NOMO-1 (cell line): ENCODE results near the gene NUDT15.
"Not testable (repeated sequence)": the region's sequence is repeated elsewhere in the genome, so short reads cannot be mapped to it uniquely, and the experiment has no call there.

Experiments
- DNase-seq, 2 experiments: peaks; one replicate each; lab custom pipeline; 2025; ENCODE audit not compliant: unreplicated experiment in 2 of 2; lab: John Stamatoyannopoulos, UW

NUDT15 gene

GRCh38 chr13:48040896-48041295, 3.4 kb downstream of the NUDT15 start:
- no peak for DNase-seq

GRCh38 chr13:48042894-48043293, 5.4 kb downstream of the NUDT15 start:
- DNase-seq = no peak

DNA sequence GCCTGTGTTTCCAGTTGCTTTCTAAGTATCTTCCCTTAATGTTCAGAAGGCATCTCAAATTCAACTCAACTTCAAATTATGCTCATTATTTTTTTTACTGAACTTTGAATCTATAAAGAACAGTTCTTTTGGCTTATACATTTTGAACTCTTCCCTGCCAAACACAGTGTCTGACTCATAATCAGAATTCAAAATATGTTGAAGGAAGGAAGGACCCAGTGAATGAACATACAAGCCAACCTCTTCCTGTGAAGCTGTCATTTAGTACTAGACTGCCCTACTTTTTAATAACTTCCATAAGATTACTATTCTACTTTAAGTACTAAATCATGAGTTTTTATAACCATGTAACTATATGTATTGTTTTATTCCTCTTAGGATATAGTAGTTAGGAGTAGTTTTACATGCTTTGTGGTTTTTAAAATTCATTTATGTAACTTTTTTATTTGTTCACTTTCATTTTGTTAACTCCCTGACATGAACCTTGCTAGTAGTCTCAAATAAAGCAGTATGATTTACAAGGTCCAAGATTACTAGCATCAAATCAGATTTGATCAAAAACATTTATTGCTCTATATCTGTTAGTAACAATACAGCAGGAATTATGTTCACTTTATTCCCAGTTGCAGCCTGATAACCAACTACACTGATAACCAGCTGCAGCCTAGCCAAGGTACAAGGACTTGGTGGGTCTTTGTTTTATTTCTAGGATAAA, 6.4 kb downstream of the NUDT15 start:
- DNase-seq = no peak

DNA sequence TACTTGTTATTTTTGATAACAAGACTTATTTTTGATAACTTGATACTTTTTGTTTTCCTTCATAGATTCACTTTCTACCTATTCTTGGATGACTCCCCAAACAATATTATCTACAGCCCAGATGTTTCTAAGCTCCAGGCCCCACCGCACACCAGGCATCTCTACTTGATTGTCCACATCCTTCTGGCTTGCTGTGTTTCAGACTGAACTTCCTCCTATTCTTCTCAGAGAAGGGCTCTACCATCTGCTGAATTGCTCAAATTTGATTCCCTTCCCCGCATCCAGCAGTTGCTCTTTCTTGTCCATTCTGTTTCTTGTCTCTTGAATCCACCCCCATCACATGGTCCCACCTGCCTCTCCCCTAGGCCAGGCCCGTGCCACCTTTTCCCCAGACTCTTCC, 13.0 kb downstream of the NUDT15 start:
- no peak for DNase-seq

DNA sequence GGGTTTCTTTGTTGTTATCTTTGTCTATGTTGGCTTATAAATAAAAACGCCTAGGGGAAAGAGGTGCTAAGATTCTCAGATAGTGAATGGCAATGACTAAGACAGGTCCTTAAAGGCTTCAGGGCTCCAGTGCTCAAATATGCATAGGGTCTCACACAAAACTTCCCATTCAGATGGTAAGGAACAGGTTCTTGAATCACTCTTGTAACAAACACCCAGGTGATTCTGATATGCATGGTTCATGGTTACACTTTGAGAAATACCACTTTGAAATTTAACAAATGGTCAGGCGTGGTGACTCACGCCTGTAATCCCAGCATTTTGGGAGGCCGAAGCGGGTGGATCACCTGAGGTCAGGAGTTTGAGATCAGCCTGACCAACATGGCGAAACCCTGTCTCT, 17.1 kb downstream of the NUDT15 start:
- no peak for DNase-seq

- no peak for DNase-seq
Measured at GRCh38 chr13:48055712-48056111, 18.2 kb downstream of the NUDT15 start.

- not testable (repeated sequence) for DNase-seq
Measured at GRCh38 chr13:48058536-48058935, 21.0 kb downstream of the NUDT15 start.

- DNase-seq = not testable (repeated sequence)
Measured at GRCh38 chr13:48059951-48060350, 22.4 kb downstream of the NUDT15 start.

DNA sequence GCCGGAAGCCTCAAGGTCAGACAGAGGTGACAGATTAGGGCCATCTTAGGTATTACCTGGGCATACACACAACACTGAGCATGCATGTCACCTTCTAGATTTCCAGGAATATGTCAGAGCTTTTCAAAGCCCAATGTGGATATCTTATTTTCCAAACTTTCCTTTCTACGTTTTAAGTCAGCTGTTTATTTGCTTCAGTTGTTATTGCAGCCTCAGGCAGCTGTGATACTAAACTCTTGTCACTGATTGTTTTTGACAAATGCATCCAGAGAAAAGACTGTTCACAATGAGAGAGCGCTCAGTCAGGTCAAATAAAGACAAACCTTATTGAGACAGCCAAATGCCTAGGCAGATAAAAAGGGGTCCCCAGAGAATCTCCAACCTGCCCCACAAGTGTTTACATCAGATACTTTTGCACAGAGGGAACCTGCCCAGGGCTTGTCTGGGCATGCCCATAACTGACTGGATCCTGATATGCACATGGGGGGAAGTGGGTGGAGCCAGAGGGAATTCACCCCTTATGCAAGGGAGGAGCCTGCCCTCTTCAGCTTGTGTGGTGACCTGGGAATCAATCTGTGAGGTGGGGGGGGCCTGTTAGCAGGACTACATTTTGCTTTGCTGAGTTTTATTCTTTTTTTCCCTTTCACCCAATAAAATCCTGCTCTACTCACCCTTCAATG, 28.9 kb downstream of the NUDT15 start:
- DNase-seq = peak; percentile 51 to 54

GRCh38 chr13:48068036-48068435, 30.5 kb downstream of the NUDT15 start:
- no peak for DNase-seq

DNA sequence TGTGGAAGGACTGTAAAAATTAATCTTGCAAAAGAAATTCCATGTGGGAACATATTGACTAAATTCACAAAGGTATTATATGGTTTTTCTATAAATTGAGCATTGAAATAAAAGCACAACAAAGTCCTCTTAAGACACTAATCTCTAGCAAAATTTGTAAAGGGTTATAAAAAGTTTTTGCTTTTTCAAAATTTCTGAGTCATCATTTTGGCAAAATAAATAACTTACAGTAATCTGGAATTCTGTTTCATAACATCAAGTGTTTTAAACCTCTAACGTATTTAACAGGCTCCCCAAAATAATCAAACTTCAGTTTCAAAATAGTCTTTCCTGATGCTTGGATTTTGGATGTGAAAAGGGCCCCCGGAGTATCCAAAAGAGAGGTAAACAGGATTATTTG, 31.4 kb downstream of the NUDT15 start:
- DNase-seq = no peak

- no peak for DNase-seq
Measured at GRCh38 chr13:48069573-48069972, 32.0 kb downstream of the NUDT15 start.

- DNase-seq = no peak
Measured at GRCh38 chr13:48070942-48071341, 33.4 kb downstream of the NUDT15 start.

DNA sequence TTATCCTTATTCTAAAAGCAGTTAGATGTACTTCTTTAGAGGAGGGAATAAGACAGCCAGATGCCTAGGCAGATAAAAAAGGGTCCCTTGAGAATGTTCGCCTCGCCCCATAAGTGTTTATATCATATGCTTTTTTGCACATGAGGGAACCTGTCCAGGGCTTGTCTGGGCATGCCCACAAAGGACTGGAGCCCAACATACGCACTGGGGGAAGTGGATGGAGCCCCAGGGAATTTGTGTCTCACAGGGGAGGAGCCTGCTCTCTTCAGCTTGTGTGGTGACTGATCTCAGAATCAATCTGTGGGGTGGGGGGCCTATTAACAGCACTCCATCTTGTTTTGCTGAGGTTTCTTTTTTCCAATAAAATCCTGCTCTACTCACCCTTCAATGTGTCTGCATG, 34.8 kb downstream of the NUDT15 start:
- DNase-seq = no peak

DNA sequence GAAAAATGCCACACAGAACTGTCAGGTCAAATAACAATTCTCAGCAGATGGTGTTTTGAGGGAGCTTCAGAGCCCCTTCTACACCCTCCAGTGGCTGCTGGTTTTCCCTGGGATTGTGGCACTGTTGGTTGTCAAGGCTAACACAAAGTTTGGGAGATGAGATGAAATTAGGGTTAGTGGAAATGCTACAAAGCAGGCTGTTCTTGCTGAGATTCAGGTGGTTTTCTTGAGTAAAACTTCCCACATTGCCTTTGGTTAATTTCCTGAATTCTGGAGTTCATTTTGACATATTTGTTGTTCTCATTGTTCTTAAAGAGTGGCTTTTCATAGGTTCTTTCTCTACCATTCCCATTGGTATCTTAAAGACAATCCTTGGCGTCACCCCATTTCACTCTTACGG, 35.3 kb downstream of the NUDT15 start:
- no peak for DNase-seq

GRCh38 chr13:48074006-48074405, 36.5 kb downstream of the NUDT15 start:
- no peak for DNase-seq

DNA sequence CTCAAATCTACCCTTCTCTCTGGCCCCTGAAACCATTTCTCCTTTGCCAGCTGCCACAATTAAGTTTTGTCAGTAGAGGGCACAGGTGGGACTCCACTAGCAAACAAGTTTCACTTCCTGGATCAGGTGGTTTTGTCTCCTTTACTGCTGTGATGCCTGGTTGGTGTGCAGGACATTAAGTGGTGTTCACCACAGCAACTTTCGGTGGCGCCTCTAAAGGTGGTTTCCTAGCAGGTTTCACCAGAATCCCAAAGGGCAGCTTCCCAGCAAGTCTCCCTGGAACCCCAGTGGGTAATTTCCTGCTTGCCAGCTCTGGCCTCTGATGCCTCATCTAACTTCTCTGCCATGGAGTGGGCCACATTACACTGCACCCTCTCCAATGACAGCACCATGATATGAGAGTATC, 40.7 kb downstream of the NUDT15 start:
- DNase-seq = peak; percentile 38 to 57

GRCh38 chr13:48081739-48082138, 44.2 kb downstream of the NUDT15 start:
- no peak for DNase-seq

GRCh38 chr13:48086272-48086671, 48.7 kb downstream of the NUDT15 start:
- no peak for DNase-seq

GRCh38 chr13:48093588-48093987, 56.1 kb downstream of the NUDT15 start:
- no peak for DNase-seq

DNA sequence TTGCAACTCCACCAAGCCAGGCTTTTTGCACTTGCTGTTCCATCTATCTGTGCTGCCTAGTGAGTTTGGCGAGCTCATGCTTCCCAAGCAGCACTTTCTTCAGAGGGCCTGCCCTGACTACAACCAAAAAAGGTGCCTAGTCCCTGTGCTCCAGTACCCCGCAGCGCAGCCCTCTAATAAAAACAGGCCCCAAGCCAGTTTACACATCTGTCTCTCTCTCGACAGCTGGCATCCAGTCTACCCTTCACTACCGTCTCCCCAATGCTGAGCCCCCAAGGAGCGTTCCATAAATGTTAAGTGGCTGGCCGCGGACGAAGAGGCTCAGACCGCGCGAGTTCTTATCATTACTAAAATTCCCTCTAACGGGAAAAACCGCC, 56.9 kb downstream of the NUDT15 start:
- DNase-seq = no peak

DNA sequence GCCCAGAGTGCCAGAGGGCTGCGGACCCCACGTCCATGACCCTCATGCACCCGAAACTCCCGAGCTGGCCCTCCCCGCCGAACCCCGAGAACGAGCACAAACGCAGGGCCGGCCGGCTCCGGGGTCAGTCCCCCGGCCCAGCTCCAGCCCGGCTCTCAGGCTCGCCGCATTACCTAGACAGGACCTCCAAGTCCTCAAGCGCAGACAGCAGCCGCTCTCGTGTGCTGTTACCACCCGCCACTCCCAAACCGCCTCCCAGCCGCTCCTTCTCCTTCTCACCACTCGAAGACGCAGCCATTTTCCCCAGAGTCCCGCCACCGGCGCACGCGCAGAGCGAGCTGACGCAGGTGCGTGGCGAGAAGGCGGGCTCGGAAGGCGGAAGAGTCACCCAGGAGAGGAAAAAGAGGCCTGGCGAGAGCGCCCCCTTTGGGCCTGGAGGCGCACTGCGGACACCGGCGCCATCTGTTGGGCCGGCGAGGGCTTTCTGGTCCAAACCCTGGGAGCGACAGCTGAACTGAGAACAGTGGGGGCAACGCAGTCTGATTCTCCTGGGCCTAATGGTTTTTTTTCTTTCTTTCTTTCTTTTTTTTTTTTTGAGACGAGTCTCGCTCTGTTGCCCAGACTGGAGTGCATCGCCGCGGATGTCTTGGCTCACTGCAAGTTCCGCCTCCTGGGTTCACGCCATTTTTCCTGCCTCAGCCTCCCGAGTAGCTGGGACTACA, 57.4 kb downstream of the NUDT15 start, which contains the start of gene MED4:
Gene MED4, minus strand, starts transcription at position 324 of the 722 bp plus-strand sequence. Its CDS starts 26 bp downstream, at position 298.
- peak; percentile 91 to 96 for DNase-seq
